GM18858 (cell line): ENCODE measurements around the gene TTLL5.
A peak's percentile ranks its signal among the peaks of the same experiment; 100 is the strongest.

Source experiments
- ATAC-seq: cut with Tn5 transposase; IDR thresholded peaks from one replicate; pipeline ENCODE4 v1.9.1; 2021; ENCODE audit not compliant: unreplicated experiment

TTLL5 gene

GRCh38 chr14:75700295-75700694 is 39.2 kb downstream of the TTLL5 start:
- no peak for ATAC-seq

GRCh38 chr14:75702122-75702521 is 41.1 kb downstream of the TTLL5 start:
- no peak for ATAC-seq

GRCh38 chr14:75702616-75703261 is 41.7 kb downstream of the TTLL5 start:
- ATAC-seq = no peak

- ATAC-seq = no peak
Observed at GRCh38 chr14:75703467-75703866, 42.4 kb downstream of the TTLL5 start.

- no peak for ATAC-seq
Observed at GRCh38 chr14:75705014-75705413, 44.0 kb downstream of the TTLL5 start.

GRCh38 chr14:75709207-75709812 is 48.3 kb downstream of the TTLL5 start:
- no peak for ATAC-seq

GRCh38 chr14:75711105-75711795 is 50.2 kb downstream of the TTLL5 start:
- no peak for ATAC-seq

- ATAC-seq = no peak
Observed at GRCh38 chr14:75711796-75712211, 50.8 kb downstream of the TTLL5 start.

- ATAC-seq = no peak
Observed at GRCh38 chr14:75714991-75715390, 53.9 kb downstream of the TTLL5 start.

GRCh38 chr14:75715926-75716780 is 55.1 kb downstream of the TTLL5 start:
- ATAC-seq = no peak

GRCh38 chr14:75717729-75718128 is 56.7 kb downstream of the TTLL5 start:
- no peak for ATAC-seq

GRCh38 chr14:75718199-75718598 is 57.2 kb downstream of the TTLL5 start:
- no peak for ATAC-seq

GRCh38 chr14:75720116-75720515 is 59.1 kb downstream of the TTLL5 start:
- no peak for ATAC-seq

GRCh38 chr14:75720842-75721498 is 59.9 kb downstream of the TTLL5 start:
- no peak for ATAC-seq

- ATAC-seq = no peak
Observed at GRCh38 chr14:75723716-75724115, 62.7 kb downstream of the TTLL5 start.

- ATAC-seq = peak; percentile 79
Observed at GRCh38 chr14:75724414-75725204, 63.6 kb downstream of the TTLL5 start.

GRCh38 chr14:75725481-75725880 is 64.4 kb downstream of the TTLL5 start:
- ATAC-seq = no peak

- no peak for ATAC-seq
Observed at GRCh38 chr14:75726321-75726720, 65.3 kb downstream of the TTLL5 start.

GRCh38 chr14:75727124-75727523 is 66.1 kb downstream of the TTLL5 start:
- no peak for ATAC-seq

- ATAC-seq = no peak
Observed at GRCh38 chr14:75732888-75733287, 71.8 kb downstream of the TTLL5 start.
